Measurements from ENCODE around the gene PROSER2. TPM values are rescaled to one million over a fixed set of nuclear protein-coding genes. Genes with fewer than 3 reads are reported as not detected.

Gene PROSER2
- total RNA-seq, 1 experiment from 2014 or later, result 10.6 TPM

DNA sequence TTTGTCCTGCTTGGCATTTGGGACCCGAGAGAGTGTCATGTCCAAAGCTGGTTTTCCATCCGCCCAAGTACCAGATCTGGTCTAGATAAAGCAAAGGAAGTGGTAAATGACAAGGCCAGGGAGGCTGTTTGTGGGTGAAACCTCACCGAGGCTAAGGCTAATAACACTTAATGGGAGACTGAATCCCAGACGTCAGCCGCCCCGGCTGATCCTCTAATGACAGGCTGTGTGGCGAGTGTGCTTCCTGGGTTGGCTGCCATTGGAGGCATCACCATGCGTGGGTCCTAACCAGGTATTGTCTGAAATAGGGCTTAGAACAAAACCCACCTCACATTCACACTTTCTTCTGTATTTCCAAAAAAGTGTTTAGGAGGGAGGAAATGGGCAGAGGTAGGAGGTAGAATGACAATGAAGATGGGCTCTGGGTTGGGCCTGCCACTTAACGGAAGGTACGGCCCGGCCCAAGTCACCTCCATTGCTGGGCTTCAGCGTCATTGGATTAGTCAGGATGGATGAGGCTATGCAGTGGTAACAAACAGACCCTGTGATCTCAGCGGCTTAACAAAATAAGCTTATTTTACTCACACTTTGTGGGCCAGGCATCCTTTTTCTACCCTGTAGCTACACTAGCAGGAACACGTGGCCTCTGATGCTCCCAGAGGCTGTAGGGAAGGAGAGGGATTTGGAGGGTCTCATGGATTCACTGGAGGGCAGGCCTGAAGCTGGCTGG lies 59.7 kb downstream of the PROSER2 start:
- Histone ChIP-seq H3T11ph (ENCODE audit: low read length) (no peak overlapping the region), H3K14ac (ENCODE audit: insufficient read depth, low read length) (no peak overlapping the region), H3K4me1 (ENCODE audit: insufficient read depth, low read length) (no peaks in the 10 kb centered on the region), H2AFZ (ENCODE audit: low read length) (no peak overlapping the region), H4K8ac (replicated peaks; ENCODE audit: insufficient read length, low read depth, low read length) (no peak overlapping the region), H3K9ac (ENCODE audit: extremely low read depth, insufficient read length, low read length) (no peak overlapping the region), H3K4ac (ENCODE audit: low read depth, low read length) (no peak overlapping the region), H4K91ac (ENCODE audit: insufficient read length, low read depth, low read length) (no peak overlapping the region), H2BK20ac (ENCODE audit: low read depth, low read length, poor library complexity, severe bottlenecking) (no peak overlapping the region), H3K79me2 (ENCODE audit: insufficient read depth, low read length) (no peaks in the 10 kb centered on the region), H2BK15ac (ENCODE audit: low read depth, low read length) (no peak overlapping the region), H3K56ac (ENCODE audit: insufficient read length, low read depth, low read length) (no peak overlapping the region), H3K4me2 (ENCODE audit: insufficient read depth, insufficient read length, low read length) (no peak overlapping the region), H4K5ac (ENCODE audit: insufficient read length, low read depth, low read length) (no peak overlapping the region), H3K23ac (ENCODE audit: insufficient read length, low read depth, low read length) (no peak overlapping the region), H2BK5ac (ENCODE audit: insufficient read length, low read length) (no peak overlapping the region), H3K27ac (ENCODE audit: insufficient read length, low read depth, low read length) (no peak overlapping the region), H3K79me1 (ENCODE audit: insufficient read depth, low read depth, low read length, poor library complexity, severe bottlenecking) (no peaks in the 10 kb centered on the region), H3K18ac (ENCODE audit: insufficient read length, low read depth, low read length) (no peak overlapping the region), H2BK12ac (ENCODE audit: insufficient read length, low read depth, low read length) (no peak overlapping the region), H2BK120ac (ENCODE audit: low read depth, low read length, poor library complexity, severe bottlenecking) (no peak overlapping the region), H3K23me2 (ENCODE audit: insufficient read length, low read depth, low read length, poor library complexity, severe bottlenecking) (no peaks in the 10 kb centered on the region), H4K20me1 (ENCODE audit: control insufficient read depth, insufficient read depth, insufficient read length) (no peaks in the 10 kb centered on the region), H2AK5ac (ENCODE audit: insufficient read length, low read length) (no peak overlapping the region), H3K27me3 (ENCODE audit: insufficient read depth, low read length) (no peaks in the 10 kb centered on the region), H3K9me3 (ENCODE audit: control insufficient read depth, low read depth, low read length) (no peaks in the 10 kb centered on the region)
- no peaks in the 10 kb centered on the region for H3K36me3 Mint-ChIP-seq (ENCODE audit: insufficient read depth in 1 of 3, low read depth in 3 of 3)
- peak overlapping the region in 1 of 3 experiments; percentile 83; a peak in 1 of 7 replicates for H3K27ac Mint-ChIP-seq
- H3K27me3 Mint-ChIP-seq (ENCODE audit: low read depth), result no peaks in the 10 kb centered on the region; the same call in 1 of the 2 replicates
- H3K9me3 Mint-ChIP-seq, result no peaks in the 10 kb centered on the region; a peak in 1 of 5 replicates
- peaks cover 8 to 9% of the 10 kb centered on the region in 2 experiments for H3K4me1 Mint-ChIP-seq
- TF ChIP-seq, protein P1, sequence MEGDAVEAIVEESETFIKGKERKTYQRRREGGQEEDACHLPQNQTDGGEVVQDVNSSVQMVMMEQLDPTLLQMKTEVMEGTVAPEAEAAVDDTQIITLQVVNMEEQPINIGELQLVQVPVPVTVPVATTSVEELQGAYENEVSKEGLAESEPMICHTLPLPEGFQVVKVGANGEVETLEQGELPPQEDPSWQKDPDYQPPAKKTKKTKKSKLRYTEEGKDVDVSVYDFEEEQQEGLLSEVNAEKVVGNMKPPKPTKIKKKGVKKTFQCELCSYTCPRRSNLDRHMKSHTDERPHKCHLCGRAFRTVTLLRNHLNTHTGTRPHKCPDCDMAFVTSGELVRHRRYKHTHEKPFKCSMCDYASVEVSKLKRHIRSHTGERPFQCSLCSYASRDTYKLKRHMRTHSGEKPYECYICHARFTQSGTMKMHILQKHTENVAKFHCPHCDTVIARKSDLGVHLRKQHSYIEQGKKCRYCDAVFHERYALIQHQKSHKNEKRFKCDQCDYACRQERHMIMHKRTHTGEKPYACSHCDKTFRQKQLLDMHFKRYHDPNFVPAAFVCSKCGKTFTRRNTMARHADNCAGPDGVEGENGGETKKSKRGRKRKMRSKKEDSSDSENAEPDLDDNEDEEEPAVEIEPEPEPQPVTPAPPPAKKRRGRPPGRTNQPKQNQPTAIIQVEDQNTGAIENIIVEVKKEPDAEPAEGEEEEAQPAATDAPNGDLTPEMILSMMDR (conservative IDR thresholded peaks at IDR 0.05), result no peak
- H3K4me3 Mint-ChIP-seq, result no peak overlapping the region; a peak in 1 of 5 replicates
- no CpG with 5 or more reads among the region's 14 CpGs for WGBS (ENCODE audit: extremely low coverage, insufficient read length, low lambda C conversion rate)
- no peak for DNase-seq
